Thoracic aorta (tissue), 2 donors: Measurements from ENCODE around the gene FARS2. TPM values are rescaled to one million over a fixed set of nuclear protein-coding genes. Genes with fewer than 3 reads are reported as not detected.

Source experiments
- ATAC-seq: fragments of 150-250 bp; one replicate; pipeline ENCODE4 v1.8.0; 2017; ENCODE audit warnings: low read depth; ENCODE audit not compliant: insufficient number of reproducible peaks, low FRiP score
- DNase-seq: peaks from one replicate; pipeline ENCODE4 v3.0.0-alpha.2; 2020; ENCODE audit warnings: low spot score
- H3K27ac ChIP-seq, 2 donors: fragments of 200-600 bp; sonication (generic); 1 replicate in 1 of 2; 2 replicates in 1 of 2; pipeline ENCODE4 v1.5.1; 2016; ENCODE audit warnings: mild to moderate bottlenecking in 2 of 2, moderate library complexity in 2 of 2
- H3K27me3 ChIP-seq: fragments of 200-600 bp; sonication (generic); replicated peaks from 2 replicates; pipeline ENCODE4 v1.6.0; 2016; ENCODE audit warnings: mild to moderate bottlenecking; ENCODE audit not compliant: insufficient read depth
- H3K36me3 ChIP-seq: fragments of 200-600 bp; sonication (generic); one replicate; pipeline ENCODE4 v1.5.1; 2016
- H3K4me1 ChIP-seq, 2 donors: fragments of 200-600 bp; sonication (generic); 1 replicate in 1 of 2; 2 replicates in 1 of 2; pipeline versions ENCODE4 v1.5.1 to v1.6.0; 2016; ENCODE audit warnings: low read depth in 2 of 2, mild to moderate bottlenecking in 1 of 2; ENCODE audit not compliant: control insufficient read depth in 1 of 2
- H3K4me3 ChIP-seq: fragments of 200-600 bp; sonication (generic); 2 replicates; pipeline ENCODE4 v1.5.1; 2016; ENCODE audit warnings: mild to moderate bottlenecking
- H3K9me3 ChIP-seq: fragments of 200-600 bp; sonication (generic); 2 replicates; pipeline ENCODE4 v1.5.1; 2016
- CTCF ChIP-seq: fragments of 200-600 bp; sonication (generic); IDR thresholded peaks from one replicate; pipeline ENCODE4 v1.5.1; 2019; ENCODE audit warnings: antibody characterized with exemption
- total RNA-seq, 2 donors: library from RNA; depleted of rRNA; stranded (reverse); fragments of >200 nt; gene quantifications; one replicate each; pipeline versions ENCODE4 v1.1.0 to v1.2.3, GENCODE V29; 2016

The FARS2 gene
- total RNA-seq, 2 donors from 2014 or later, result 10.4 to 11.6 TPM

DNA sequence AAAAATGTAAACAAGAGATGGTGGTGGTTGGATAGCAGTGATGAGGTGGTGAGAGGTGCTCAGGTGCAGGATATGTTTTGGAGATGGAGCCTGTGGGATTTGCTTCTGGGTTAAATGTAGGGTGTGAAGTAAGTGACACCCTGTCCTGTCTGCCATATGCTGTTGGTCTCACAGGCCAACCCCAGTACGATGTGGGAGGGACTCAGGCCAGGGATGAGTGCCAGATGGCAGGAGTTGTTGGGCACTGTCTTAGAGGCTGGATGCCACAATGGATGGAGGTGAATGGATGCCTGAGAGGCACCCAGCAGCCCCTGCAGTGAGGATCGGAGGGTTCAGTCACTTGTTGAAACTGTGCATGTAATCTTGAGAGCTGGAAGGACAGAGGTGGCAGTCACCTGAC lies 486.1 kb downstream of the FARS2 start:
- no peaks in the 10 kb centered on the region for H3K9me3 ChIP-seq
- no peaks in the 10 kb centered on the region for H3K4me1 ChIP-seq
- TF ChIP-seq CTCF, result no peak
- no peaks in the 10 kb centered on the region for H3K36me3 ChIP-seq
- ATAC-seq, result no peak
- H3K27me3 ChIP-seq, result no peaks in the 10 kb centered on the region
- H3K27ac ChIP-seq, result no peak overlapping the region
- no peak overlapping the region for H3K4me3 ChIP-seq
- no peak for DNase-seq

GRCh38 chr6:5749016-5749650 lies 487.8 kb downstream of the FARS2 start:
- no peak for ATAC-seq

GRCh38 chr6:5749651-5750215 lies 488.4 kb downstream of the FARS2 start:
- ATAC-seq, result no peak
- Histone ChIP-seq H3K36me3 (no peaks in the 10 kb centered on the region), H3K4me3 (no peak overlapping the region), H3K27ac (no peak overlapping the region), H3K27me3 (no peaks in the 10 kb centered on the region), H3K4me1 (no peaks in the 10 kb centered on the region), H3K9me3 (peaks cover 8% of the 10 kb centered on the region)
- no peak for DNase-seq
- TF ChIP-seq CTCF, result no peak

More at GRCh38 chr6:5749016-5749650, 487.8 kb downstream of the FARS2 start:
- Histone ChIP-seq H3K27me3 (no peaks in the 10 kb centered on the region), H3K9me3 (peaks cover 2% of the 10 kb centered on the region), H3K36me3 (no peaks in the 10 kb centered on the region), H3K27ac (no peak overlapping the region), H3K4me3 (no peak overlapping the region), H3K4me1 (no peaks in the 10 kb centered on the region)
- no peak for DNase-seq
- no peak for TF ChIP-seq CTCF

DNA sequence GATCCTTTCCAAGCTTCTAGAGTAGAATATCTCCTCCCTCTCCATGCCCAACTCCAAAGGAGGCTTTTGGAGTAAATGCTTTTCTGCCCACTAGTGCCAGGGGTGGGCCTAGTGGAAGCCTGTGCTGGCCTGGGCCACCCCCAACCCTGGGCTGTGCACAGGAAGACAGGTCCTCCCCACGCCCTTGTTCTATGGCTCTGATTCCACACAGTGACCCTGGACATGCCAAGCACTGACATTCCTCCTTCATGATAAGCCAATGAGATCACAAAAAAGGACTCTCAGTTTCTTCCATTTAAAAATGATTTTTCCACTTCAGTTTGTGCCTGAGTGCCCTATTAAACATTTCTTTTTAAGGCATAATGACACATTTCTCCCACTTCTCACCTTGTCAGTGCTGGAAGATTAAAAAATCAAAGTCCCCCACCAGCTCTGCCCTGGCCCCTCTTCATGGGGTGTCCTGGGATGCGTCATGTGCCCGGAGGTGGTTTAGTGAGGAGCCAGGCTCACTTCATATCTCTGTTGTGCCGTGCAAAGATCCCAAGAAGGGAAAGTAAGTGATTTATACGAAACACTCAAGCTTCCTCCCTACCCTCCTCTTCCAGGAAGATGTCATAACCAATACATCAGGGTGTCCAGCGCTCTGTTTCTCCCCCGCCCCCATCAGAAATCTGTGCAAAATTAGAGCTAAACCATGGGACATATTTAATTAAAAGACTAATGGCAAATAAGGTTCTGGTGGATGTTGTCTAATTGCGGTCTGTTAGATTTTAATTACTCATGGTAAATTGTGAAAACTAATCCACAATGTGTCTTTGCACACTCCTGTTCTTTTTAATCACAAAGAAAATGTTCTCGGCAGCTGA lies 490.4 kb downstream of the FARS2 start:
- Histone ChIP-seq H3K27ac (no peak overlapping the region), H3K4me1 (no peaks in the 10 kb centered on the region), H3K36me3 (no peaks in the 10 kb centered on the region), H3K9me3 (peaks cover 13% of the 10 kb centered on the region), H3K4me3 (no peak overlapping the region), H3K27me3 (no peaks in the 10 kb centered on the region)
- no peak for TF ChIP-seq CTCF
- ATAC-seq, result no peak
- no peak for DNase-seq

DNA sequence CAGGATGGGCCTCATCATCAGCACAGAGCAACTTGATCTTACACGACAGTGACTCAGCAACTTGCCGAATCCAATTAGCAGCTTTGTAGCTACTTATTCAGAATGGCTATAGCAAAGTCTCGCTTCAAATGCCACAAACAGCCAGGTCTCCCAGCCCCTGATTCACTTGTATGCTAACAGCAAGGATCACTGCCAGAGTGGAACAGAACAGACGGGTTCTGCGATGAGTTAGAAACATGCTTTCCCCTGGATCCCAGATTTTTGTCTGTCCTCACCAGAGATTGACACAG lies 491.0 kb downstream of the FARS2 start:
- no peak for TF ChIP-seq CTCF
- Histone ChIP-seq H3K4me1 (no peaks in the 10 kb centered on the region), H3K27me3 (no peaks in the 10 kb centered on the region), H3K36me3 (no peaks in the 10 kb centered on the region), H3K4me3 (no peak overlapping the region), H3K27ac (no peak overlapping the region), H3K9me3 (peaks cover 13% of the 10 kb centered on the region)
- DNase-seq, result no peak
- no peak for ATAC-seq
